VCaP (cell line): ENCODE results near the gene PILRA.

Source experiments
- H3K27ac ChIP-seq: fragments of 450-650 bp; 2 replicates; pipeline ENCODE4 v1.5.1; 2017
- CTCF ChIP-seq: fragments of 450-650 bp; conservative IDR thresholded peaks from 2 replicates; pipeline ENCODE4 v1.5.1; 2017; ENCODE audit warnings: mild to moderate bottlenecking, moderate library complexity

Gene PILRA

GRCh38 chr7:100401811-100402210 lies 28.5 kb downstream of the PILRA start:
- H3K27ac ChIP-seq: no peak overlapping the region
- no peak for TF ChIP-seq CTCF

GRCh38 chr7:100402241-100402640 lies 29.0 kb downstream of the PILRA start:
- TF ChIP-seq CTCF: no peak
- no peak overlapping the region for H3K27ac ChIP-seq

- H3K27ac ChIP-seq: no peak overlapping the region
- no peak for TF ChIP-seq CTCF
Measured at GRCh38 chr7:100406767-100407166, 33.5 kb downstream of the PILRA start.

- H3K27ac ChIP-seq: no peak overlapping the region
Measured at GRCh38 chr7:100407285-100408180, 34.2 kb downstream of the PILRA start.

GRCh38 chr7:100411101-100411500 lies 37.8 kb downstream of the PILRA start:
- no peak overlapping the region for H3K27ac ChIP-seq
- TF ChIP-seq CTCF: no peak

More at GRCh38 chr7:100407285-100408180, 34.2 kb downstream of the PILRA start:
- TF ChIP-seq CTCF: peak; percentile 89

GRCh38 chr7:100413346-100413745 lies 40.1 kb downstream of the PILRA start:
- H3K27ac ChIP-seq: no peak overlapping the region
- TF ChIP-seq CTCF: no peak

GRCh38 chr7:100413889-100414288 lies 40.6 kb downstream of the PILRA start:
- H3K27ac ChIP-seq: no peak overlapping the region
- TF ChIP-seq CTCF: no peak
